ENCODE measurements around the gene TIMM21. TPM values are rescaled to one million over a fixed set of nuclear protein-coding genes. Genes with fewer than 3 reads are reported as not detected.

Gene TIMM21
- total RNA-seq, 1 experiment from 2014 or later, result 15.6 TPM

DNA sequence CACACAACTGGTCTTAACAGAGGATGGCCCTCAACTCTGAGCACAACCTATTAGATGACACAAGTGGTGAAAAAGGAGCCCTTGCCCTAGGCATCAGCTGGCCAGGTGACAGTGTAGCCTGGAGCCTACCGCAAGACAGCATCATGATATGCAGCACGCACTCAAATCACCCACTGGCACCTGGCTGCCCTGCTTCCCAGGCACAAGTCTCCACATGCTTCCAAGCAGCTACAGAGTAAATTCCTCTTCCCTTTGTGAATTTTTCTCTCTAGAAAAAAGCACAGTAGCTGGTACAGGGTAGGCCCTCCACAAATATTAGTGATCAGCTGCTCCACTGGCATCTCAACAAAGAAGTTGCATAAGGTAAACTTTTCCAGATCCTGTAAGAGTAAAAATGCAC, 6.7 kb upstream of the TIMM21 start:
- POLR2A ChIA-PET, result no interaction called here
- H3K36me3 Mint-ChIP-seq (ENCODE audit: insufficient read depth, unreplicated experiment), result no peaks in the 10 kb centered on the region

DNA sequence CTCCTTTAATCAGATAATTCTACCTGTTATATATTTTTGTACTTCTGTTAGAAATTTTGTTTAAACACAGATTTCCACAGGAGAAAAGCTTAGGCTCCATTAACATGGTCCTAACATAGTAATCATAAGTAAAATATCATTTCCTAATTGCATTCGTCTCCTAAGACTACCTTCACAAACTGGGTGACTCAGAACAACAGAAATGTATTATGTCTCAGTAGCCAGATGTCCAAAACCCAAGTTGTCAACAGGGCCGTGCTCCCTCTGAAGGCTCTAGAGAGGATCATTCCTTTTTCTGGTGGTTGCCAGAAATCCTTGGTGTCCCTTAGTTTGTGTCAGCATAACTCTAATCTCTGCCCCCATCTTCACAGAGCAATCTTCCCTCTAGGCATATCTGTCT, 6.1 kb upstream of the TIMM21 start:
- CTCF ChIA-PET, result no interaction called here

More for the DNA sequence above, 6.7 kb upstream of the TIMM21 start:
- H3K4me3 ChIP-seq (ENCODE audit: low read depth, low read length), result no peak overlapping the region
- Mint-ChIP-seq H3K27ac (ENCODE audit: unreplicated experiment) (no peak overlapping the region), H3K9me3 (ENCODE audit: unreplicated experiment) (no peaks in the 10 kb centered on the region), H3K27me3 (ENCODE audit: insufficient read depth, unreplicated experiment) (peaks cover 19% of the 10 kb centered on the region), H3K4me1 (ENCODE audit: low read depth, unreplicated experiment) (no peaks in the 10 kb centered on the region), H3K4me3 (ENCODE audit: unreplicated experiment) (no peak overlapping the region)
- intact Hi-C loops (cut with micrococcal nuclease; ENCODE audit: unreplicated experiment), result no loop called here
- DNase-seq, result no peak
- H3K4me1 ChIP-seq, result no peaks in the 10 kb centered on the region
- CTCF ChIA-PET, result no interaction called here
- TF ChIP-seq, protein P1, sequence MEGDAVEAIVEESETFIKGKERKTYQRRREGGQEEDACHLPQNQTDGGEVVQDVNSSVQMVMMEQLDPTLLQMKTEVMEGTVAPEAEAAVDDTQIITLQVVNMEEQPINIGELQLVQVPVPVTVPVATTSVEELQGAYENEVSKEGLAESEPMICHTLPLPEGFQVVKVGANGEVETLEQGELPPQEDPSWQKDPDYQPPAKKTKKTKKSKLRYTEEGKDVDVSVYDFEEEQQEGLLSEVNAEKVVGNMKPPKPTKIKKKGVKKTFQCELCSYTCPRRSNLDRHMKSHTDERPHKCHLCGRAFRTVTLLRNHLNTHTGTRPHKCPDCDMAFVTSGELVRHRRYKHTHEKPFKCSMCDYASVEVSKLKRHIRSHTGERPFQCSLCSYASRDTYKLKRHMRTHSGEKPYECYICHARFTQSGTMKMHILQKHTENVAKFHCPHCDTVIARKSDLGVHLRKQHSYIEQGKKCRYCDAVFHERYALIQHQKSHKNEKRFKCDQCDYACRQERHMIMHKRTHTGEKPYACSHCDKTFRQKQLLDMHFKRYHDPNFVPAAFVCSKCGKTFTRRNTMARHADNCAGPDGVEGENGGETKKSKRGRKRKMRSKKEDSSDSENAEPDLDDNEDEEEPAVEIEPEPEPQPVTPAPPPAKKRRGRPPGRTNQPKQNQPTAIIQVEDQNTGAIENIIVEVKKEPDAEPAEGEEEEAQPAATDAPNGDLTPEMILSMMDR (IDR thresholded peaks at IDR 0.05; ENCODE audit: insufficient read depth in 1 of 2, low read depth in 1 of 2, low read length in 1 of 2, severe bottlenecking in 1 of 2, unreplicated experiment in 1 of 2), result no peak
- no peaks in the 10 kb centered on the region for H3K27me3 ChIP-seq (replicated peaks; ENCODE audit: control insufficient read depth, insufficient read depth, low read length)
- BruUV-seq (replicated peaks), result no TSS peak
- no peaks in the 10 kb centered on the region for H3K36me3 ChIP-seq (ENCODE audit: control insufficient read depth, insufficient read depth, low read length)
- no peaks in the 10 kb centered on the region for H3K9me3 ChIP-seq

DNA sequence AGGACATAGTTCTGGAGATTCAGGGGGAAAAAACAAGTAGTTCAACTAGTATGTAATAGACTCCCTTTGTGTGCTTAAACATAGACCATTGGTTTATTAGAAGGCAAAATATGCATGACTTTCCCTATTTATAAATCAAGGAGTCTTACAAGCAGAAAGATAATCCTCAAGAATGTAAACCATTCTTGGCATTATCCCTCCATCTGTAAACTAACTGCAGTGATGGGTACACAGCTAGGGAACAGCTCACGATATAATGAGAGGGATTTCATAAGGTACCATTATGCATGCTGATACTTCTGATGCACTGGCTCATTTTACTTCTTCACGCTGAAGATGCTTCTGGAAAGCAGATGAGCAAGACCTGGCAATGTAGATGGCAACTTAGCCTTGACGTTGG, 1.6 kb upstream of the TIMM21 start:
- no peaks in the 10 kb centered on the region for H3K4me1 ChIP-seq
- Mint-ChIP-seq H3K4me3 (ENCODE audit: unreplicated experiment) (peak overlapping the region; percentile 89), H3K36me3 (ENCODE audit: insufficient read depth, unreplicated experiment) (peaks cover 9% of the 10 kb centered on the region), H3K9me3 (ENCODE audit: unreplicated experiment) (no peaks in the 10 kb centered on the region), H3K4me1 (ENCODE audit: low read depth, unreplicated experiment) (no peaks in the 10 kb centered on the region), H3K27ac (ENCODE audit: unreplicated experiment) (no peak overlapping the region), H3K27me3 (ENCODE audit: insufficient read depth, unreplicated experiment) (no peaks in the 10 kb centered on the region)
- CTCF ChIA-PET, result no interaction called here
- POLR2A ChIA-PET, result no interaction called here
- H3K27me3 ChIP-seq (replicated peaks; ENCODE audit: control insufficient read depth, insufficient read depth, low read length), result no peaks in the 10 kb centered on the region
- intact Hi-C loops (cut with micrococcal nuclease; ENCODE audit: unreplicated experiment), result loop anchor here (5.0 kb wide), 1 partner anchor 46 kb away; no protein-coding TSS in a partner anchor
- no peaks in the 10 kb centered on the region for H3K36me3 ChIP-seq (ENCODE audit: control insufficient read depth, insufficient read depth, low read length)
- no peak for DNase-seq
- BruUV-seq (replicated peaks), result no TSS peak
- TF ChIP-seq, protein P1 (IDR thresholded peaks at IDR 0.05; ENCODE audit: insufficient read depth in 1 of 2, low read depth in 1 of 2, low read length in 1 of 2, severe bottlenecking in 1 of 2, unreplicated experiment in 1 of 2), result no peak
- peak overlapping the region; percentile 37; the same call in 1 of the 2 replicates for H3K4me3 ChIP-seq (ENCODE audit: low read depth, low read length)
- no peaks in the 10 kb centered on the region for H3K9me3 ChIP-seq

More for the DNA sequence above, 6.1 kb upstream of the TIMM21 start:
- H3K9me3 Mint-ChIP-seq (ENCODE audit: unreplicated experiment), result no peaks in the 10 kb centered on the region
- H3K4me1 Mint-ChIP-seq (ENCODE audit: low read depth, unreplicated experiment), result no peaks in the 10 kb centered on the region
- Histone ChIP-seq H3K27me3 (replicated peaks; ENCODE audit: control insufficient read depth, insufficient read depth, low read length) (no peaks in the 10 kb centered on the region), H3K4me3 (ENCODE audit: low read depth, low read length) (no peak overlapping the region), H3K4me1 (no peaks in the 10 kb centered on the region), H3K9me3 (no peaks in the 10 kb centered on the region), H3K36me3 (ENCODE audit: control insufficient read depth, insufficient read depth, low read length) (no peaks in the 10 kb centered on the region)
- H3K27me3 Mint-ChIP-seq (ENCODE audit: insufficient read depth, unreplicated experiment), result peaks cover 19% of the 10 kb centered on the region
- no peak overlapping the region for H3K4me3 Mint-ChIP-seq (ENCODE audit: unreplicated experiment)
- no peak for DNase-seq
- POLR2A ChIA-PET, result no interaction called here
- no peak overlapping the region for H3K27ac Mint-ChIP-seq (ENCODE audit: unreplicated experiment)
- no peaks in the 10 kb centered on the region for H3K36me3 Mint-ChIP-seq (ENCODE audit: insufficient read depth, unreplicated experiment)
- no TSS peak for BruUV-seq (replicated peaks)
- TF ChIP-seq, protein P1 (IDR thresholded peaks at IDR 0.05; ENCODE audit: insufficient read depth in 1 of 2, low read depth in 1 of 2, low read length in 1 of 2, severe bottlenecking in 1 of 2, unreplicated experiment in 1 of 2), result no peak
- intact Hi-C loops (cut with micrococcal nuclease; ENCODE audit: unreplicated experiment), result no loop called here

Measured in Caco-2 (cell line).